Activated T-cell treated with anti-CD3 and anti-CD28 coated beads for 4 hours (primary cell): ENCODE measurements around the gene CCND3.

Experiments used
- DNase-seq: peaks from one replicate; pipeline ENCODE4 v3.0.0-alpha.2; 2020

CCND3 gene

DNA sequence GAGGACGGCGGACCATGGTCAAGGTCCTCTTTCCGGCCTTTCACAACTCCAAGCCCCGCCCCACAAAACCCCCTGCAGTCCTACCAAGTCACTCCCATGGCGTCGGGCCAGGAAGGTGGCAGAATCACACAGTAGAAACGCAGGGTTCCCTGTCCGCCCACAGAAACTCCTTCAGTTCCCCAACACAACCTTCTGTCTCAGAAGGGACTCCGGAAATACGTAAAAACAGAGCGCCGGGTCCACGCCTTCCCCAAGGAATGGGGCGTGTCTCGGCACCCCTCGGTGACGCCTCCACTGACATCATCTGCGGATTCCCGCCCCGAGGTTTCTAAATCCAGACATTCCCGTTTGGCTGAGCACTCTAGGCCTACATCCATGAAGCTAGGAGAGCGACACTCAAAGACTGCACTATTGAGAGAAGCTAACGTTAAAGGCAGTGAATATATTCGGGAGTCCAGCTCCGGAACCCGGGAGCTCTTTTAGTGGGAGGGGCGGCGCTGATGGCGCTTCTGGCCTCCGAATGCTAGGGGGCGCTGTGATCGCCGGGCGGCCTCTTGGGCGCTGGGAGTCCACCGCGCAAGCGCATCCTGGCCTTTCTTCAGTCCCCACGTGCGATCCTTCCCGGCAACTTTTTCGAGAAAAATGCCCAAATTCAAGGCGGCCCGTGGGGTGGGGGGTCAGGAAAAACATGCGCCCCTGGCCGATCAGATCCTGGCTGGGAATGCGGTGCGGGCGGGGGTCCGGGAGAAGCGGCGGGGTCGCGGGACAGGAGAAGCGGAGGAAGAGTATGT lies 20.5 kb downstream of the CCND3 start, which contains the start of the genes BYSL and MED20:
Gene BYSL, plus strand, starts transcription at position 579 of the 791 bp plus-strand sequence. Its CDS starts 64 bp downstream, at position 643.
Gene MED20, minus strand, starts transcription at position 219 of the 791 bp plus-strand sequence. Its CDS starts 121 bp downstream, at position 98.
- DNase-seq = peak; percentile 93

- no peak for DNase-seq
Observed at GRCh38 chr6:41917528-41917927, 24.1 kb downstream of the CCND3 start.

GRCh38 chr6:41914869-41915530 lies 26.6 kb downstream of the CCND3 start:
- DNase-seq = no peak

GRCh38 chr6:41914343-41914742 lies 27.3 kb downstream of the CCND3 start:
- no peak for DNase-seq

DNA sequence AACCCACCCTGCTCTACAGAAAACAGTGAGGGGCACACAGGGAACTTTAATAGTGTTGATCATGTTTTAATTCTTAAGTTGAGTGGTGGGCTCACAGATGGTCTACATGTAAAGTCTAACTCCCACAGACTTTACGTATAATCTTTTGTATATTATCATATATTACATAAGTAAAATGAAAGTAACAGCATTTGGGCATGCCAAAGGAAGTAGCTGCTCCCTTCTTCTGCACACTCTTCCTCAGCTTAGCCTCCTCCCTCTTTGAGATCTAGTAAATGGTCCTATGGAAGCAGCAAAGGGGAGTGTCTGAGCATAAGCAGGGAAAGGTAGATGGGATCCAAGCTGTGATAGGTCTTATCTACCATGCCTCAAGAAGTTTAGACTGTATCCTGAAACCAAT lies 31.9 kb downstream of the CCND3 start:
- no peak for DNase-seq

DNA sequence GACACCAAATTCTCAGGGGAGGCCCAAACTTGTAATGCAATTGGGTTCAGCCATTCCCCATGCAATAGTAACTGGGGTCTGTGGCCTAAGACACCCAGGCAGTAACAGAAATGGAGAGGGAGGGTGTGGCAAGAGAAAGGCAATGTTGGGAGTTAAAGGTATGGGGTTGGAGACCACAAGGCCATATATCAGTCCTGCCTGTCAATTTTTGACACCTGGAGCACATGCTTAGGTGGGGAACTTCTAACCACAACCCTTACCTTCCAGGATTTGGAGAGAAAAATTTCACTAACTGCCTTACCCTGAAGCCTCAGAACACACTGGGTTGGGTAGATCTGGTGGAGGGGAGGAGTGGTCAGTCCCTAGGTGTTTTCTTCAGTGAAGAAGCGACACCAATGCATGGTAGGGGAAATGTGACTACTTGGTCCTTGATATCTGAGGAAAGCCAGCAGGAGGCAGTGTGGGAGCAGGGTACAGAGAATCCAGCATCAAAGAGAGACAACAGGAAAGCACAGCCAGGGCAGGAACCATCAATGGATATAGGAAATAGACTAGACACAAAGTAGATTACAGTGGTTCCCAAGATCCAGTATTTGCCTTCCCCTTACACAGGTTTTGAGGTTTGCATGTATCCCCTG lies 39.6 kb downstream of the CCND3 start:
- peak; percentile 47 for DNase-seq

DNA sequence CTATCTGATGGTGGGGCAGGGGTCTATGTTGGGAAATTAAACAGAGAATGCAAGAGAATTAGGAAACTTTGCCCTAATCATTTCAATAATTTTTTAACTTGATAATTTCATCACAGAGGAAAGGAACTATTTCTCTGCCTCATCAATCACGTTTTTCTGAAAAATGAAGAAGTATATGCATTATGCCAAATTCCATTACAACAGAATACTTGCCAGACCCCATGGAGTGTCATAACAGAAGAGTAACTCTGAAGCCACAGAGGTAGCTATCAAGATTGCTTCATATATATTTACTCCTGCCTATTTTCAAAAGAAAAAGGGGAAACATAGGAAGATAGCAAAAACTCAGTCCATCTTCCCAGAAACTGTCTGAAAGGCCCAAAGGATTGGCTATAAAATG lies 40.7 kb downstream of the CCND3 start:
- no peak for DNase-seq

GRCh38 chr6:41896281-41896680 lies 45.3 kb downstream of the CCND3 start:
- DNase-seq = no peak

DNA sequence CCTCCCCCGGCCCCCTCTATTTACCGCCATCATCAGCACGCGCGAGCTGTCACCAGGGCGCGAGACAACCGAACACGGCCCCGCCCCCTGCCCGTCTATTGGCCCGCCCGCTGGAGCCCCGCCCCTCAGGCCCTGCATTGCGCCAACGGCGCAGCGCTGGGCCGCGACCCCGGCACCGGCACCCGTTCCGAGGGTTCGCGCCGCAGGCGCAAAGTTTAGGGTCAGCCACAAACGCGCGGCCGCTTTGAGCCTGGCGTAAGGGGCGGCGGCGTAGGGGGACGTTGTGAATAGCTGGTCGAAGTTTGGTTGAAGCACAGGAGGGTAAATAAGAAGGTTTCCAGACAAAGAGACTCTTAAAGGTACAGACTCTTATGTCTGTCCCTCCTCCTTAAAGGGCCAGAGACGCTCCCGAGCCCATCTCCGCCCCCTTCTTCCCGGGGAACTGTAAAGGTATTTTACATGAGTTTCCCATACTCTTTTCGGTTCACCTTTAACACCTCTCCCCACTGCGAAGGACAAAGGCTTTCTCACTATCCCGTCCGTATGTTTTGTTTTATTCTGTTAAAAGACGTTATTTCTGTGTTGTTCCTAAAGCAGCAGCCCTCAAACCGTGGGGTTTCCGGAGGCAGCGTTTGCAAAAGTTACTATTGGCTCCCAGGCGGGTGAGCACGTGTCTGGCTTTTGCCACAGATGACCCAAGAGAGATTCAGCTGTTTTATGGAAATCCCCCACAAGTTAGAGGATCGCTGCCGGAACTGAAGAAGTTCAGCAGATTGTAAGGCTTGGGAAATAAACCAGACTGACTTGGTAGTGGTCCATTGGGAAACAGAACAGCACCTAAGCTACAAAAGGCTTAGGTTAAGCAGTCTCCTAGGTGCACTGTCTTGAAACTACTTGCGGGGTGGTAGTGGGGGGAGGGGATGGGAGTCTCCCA lies 46.0 kb downstream of the CCND3 start, which contains the start of gene USP49:
Gene USP49, minus strand, starts transcription at position 76 of the 934 bp plus-strand sequence. CDS start 88,392 bp downstream, outside the sequence.
- peak; percentile 91 for DNase-seq

GRCh38 chr6:41894366-41895299 lies 47.0 kb downstream of the CCND3 start:
- DNase-seq = no peak

- no peak for DNase-seq
Observed at GRCh38 chr6:41892921-41893564, 48.6 kb downstream of the CCND3 start.

DNA sequence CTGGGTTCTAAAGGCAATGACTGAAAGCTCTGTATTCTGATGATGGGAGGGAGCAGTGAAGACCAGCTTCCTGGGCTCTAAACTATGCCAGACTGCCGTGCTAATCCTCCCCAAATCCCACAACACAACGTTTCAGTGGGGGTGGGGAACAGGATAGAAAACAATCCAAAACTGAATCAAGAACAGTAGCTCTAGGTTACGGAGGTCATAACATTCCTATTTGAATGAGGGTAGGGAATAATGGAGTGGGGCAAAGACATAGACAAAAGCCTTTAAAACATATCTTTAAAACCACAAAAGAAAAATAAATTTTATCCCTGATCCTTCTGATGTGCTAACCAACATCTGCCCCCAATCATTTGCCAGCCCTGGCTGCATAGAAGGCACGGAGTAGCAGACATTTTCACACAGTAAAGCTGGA lies 54.3 kb downstream of the CCND3 start:
- DNase-seq = no peak

- no peak for DNase-seq
Observed at GRCh38 chr6:41885930-41886329, 55.7 kb downstream of the CCND3 start.

- DNase-seq = no peak
Observed at GRCh38 chr6:41884957-41885356, 56.7 kb downstream of the CCND3 start.
